K562 (cell line): ENCODE measurements around the gene AMIGO1. TPM values are rescaled to one million over a fixed set of nuclear protein-coding genes. Genes with fewer than 3 reads are reported as not detected.

Experiments used
- ATAC-seq: fragments of 200-7000 bp; cut with Tn5 transposase; 3 replicates; pipeline ENCODE4 v1.9.1; 2020; ENCODE audit warnings: moderate library complexity
- BruUV-seq: library from RNA; stranded (reverse); fragments of 400-500 nt; replicated peaks from 2 replicates; lab custom pipeline; 2021; lab: Mats Ljungman, UMichigan
- CTCF ChIA-PET: fragments of 300-600 bp; formaldehyde crosslinking; extraction: SDS; loops from one replicate; lab custom pipeline; 2021; ENCODE audit warnings: low intra/inter-chr PET ratio; lab: Yijun Ruan, JAX
- POLR2A ChIA-PET: fragments of 300-600, 350-650 bp; sonication (Branson Sonifier 250); formaldehyde crosslinking; extraction: SDS; loops from one replicate; lab custom pipeline; 2021; ENCODE audit warnings: antibody characterized with exemption, inconsistent platforms; lab: Yijun Ruan, JAX
- DNase-seq, 4 experiments: peaks; one replicate each; pipeline versions ENCODE4 v3.0.0 to v3.0.0-alpha.2; 2011 to 2018; ENCODE audit warnings: low spot score in 3 of 4, mixed read lengths in 3 of 4; ENCODE audit errors: extremely low read depth in 1 of 4
- FAIRE-seq: peaks from 2 replicates; lab custom pipeline; 2011; peaks lifted over from hg19 to GRCh38; lab: Jason Lieb, UNC
- H2AFZ ChIP-seq: 2 replicates; pipeline ENCODE4 v1.6.0; 2011; ENCODE audit warnings: low read depth, low read length, control low read depth, inconsistent platforms
- H3K27ac ChIP-seq: fragments of 200-600 bp; 3 replicates; pipeline ENCODE4 v1.8.0; 2011; ENCODE audit warnings: low read depth, mild to moderate bottlenecking, control low read depth, inconsistent platforms, low read length, moderate library complexity, mixed read lengths; ENCODE audit errors: extremely low read depth
- H3K27me3 ChIP-seq, 2 experiments: fragments of 300-600 bp in 1 of 2; 2 replicates in 1 of 2; 3 replicates in 1 of 2; pipeline versions ENCODE4 v1.6.0 to v1.8.0; 2011; ENCODE audit warnings: inconsistent platforms in 2 of 2, low read length in 2 of 2, mild to moderate bottlenecking in 1 of 2, mixed read lengths in 1 of 2, moderate library complexity in 1 of 2; ENCODE audit not compliant: control insufficient read depth in 2 of 2, insufficient read depth in 2 of 2
- H3K36me3 ChIP-seq: fragments of 300-600 bp; 3 replicates; pipeline ENCODE4 v1.8.0; 2011; ENCODE audit warnings: mild to moderate bottlenecking, low read length, inconsistent platforms; ENCODE audit not compliant: control insufficient read depth, insufficient read depth
- H3K4me1 ChIP-seq, 2 experiments: fragments of 200-600 bp in 1 of 2; replicated peaks in 1 of 2; 2 replicates in 1 of 2; 3 replicates in 1 of 2; pipeline versions ENCODE4 v1.5.1 to v1.8.0; 2011; ENCODE audit warnings: inconsistent platforms in 2 of 2, low read length in 2 of 2, mild to moderate bottlenecking in 1 of 2, mixed read lengths in 1 of 2, moderate library complexity in 1 of 2; ENCODE audit not compliant: control insufficient read depth in 2 of 2, insufficient read depth in 2 of 2
- H3K4me2 ChIP-seq: 2 replicates; pipeline ENCODE4 v1.6.1; 2011; ENCODE audit warnings: low read length, control low read depth, inconsistent platforms, mixed read lengths; ENCODE audit not compliant: insufficient read depth
- H3K4me3 ChIP-seq: fragments of 200-600 bp; sonication (generic), shearing (Covaris generic); 2 replicates; pipeline ENCODE4 v1.5.1; 2016; ENCODE audit warnings: control low read depth, inconsistent platforms
- H3K79me2 ChIP-seq: fragments of 200-600 bp; 3 replicates; pipeline ENCODE4 v1.8.0; 2011; ENCODE audit warnings: low read length, inconsistent platforms; ENCODE audit not compliant: control insufficient read depth, insufficient read depth
- H3K9ac ChIP-seq, 2 experiments: 2 replicates each; pipeline versions ENCODE4 v1.6.0 to v1.6.1; 2011; ENCODE audit warnings: low read depth in 2 of 2, low read length in 2 of 2, control low read depth in 1 of 2, inconsistent platforms in 1 of 2, mild to moderate bottlenecking in 1 of 2, mixed read lengths in 1 of 2; ENCODE audit not compliant: insufficient read depth in 1 of 2
- H3K9me1 ChIP-seq: one replicate; pipeline ENCODE4 v1.6.0; 2011; ENCODE audit warnings: inconsistent platforms, mild to moderate bottlenecking, low read length, moderate library complexity; ENCODE audit not compliant: control insufficient read depth, insufficient read depth
- H3K9me3 ChIP-seq: replicated peaks from 2 replicates; pipeline ENCODE4 v1.5.1; 2011; ENCODE audit warnings: low read depth, low read length, inconsistent platforms; ENCODE audit not compliant: control insufficient read depth, insufficient read depth
- H4K20me1 ChIP-seq: replicated peaks from 2 replicates; pipeline ENCODE4 v1.6.1; 2011; ENCODE audit warnings: low read length, inconsistent platforms, mixed read lengths; ENCODE audit not compliant: control insufficient read depth, insufficient read depth
- BCOR ChIP-seq: fragments of 450-650 bp; IDR thresholded peaks from 2 replicates; pipeline ENCODE4 v1.6.1; 2016
- CBX3 ChIP-seq, 2 experiments: IDR thresholded peaks; 1 replicate in 1 of 2; 2 replicates in 1 of 2; pipeline ENCODE4 v1.6.1; 2012; ENCODE audit warnings: inconsistent platforms in 2 of 2, low read length in 2 of 2, borderline replicate concordance in 1 of 2, control low read depth in 1 of 2
- CEBPB ChIP-seq: fragments of 450-650 bp; IDR thresholded peaks from 2 replicates; pipeline ENCODE4 v1.6.1; 2016; ENCODE audit warnings: missing genetic modification characterization, missing compliant biosample characterization
- CHD2 ChIP-seq: IDR thresholded peaks from 2 replicates; pipeline ENCODE4 v1.6.1; 2011; ENCODE audit warnings: low read depth, low read length
- FOXJ2 ChIP-seq: fragments of 200-800 bp; sonication (Bioruptor generic); IDR thresholded peaks from 2 replicates; pipeline ENCODE4 v1.6.1; 2016; ENCODE audit warnings: missing genetic modification characterization, missing compliant biosample characterization
- HDAC1 ChIP-seq, 2 experiments: fragments of 450-650 bp; IDR thresholded peaks; 2 replicates each; pipeline ENCODE4 v1.6.1; 2016 to 2017; ENCODE audit warnings: inconsistent platforms in 1 of 2, mild to moderate bottlenecking in 1 of 2, moderate library complexity in 1 of 2
- KDM1A ChIP-seq, 2 experiments: fragments of 450-650 bp; IDR thresholded peaks; 2 replicates each; pipeline ENCODE4 v1.6.1; 2016; ENCODE audit warnings: mild to moderate bottlenecking in 2 of 2
- NR2C2 ChIP-seq, 2 experiments: fragments of 200-800 bp in 1 of 2; sonication (Bioruptor generic) in 1 of 2; sonication (generic) in 1 of 2; formaldehyde crosslinking in 1 of 2; IDR thresholded peaks; 2 replicates each; pipeline versions ENCODE4 v1.6.1 to v1.8.0; 2016 to 2022; ENCODE audit warnings: mild to moderate bottlenecking in 1 of 2, missing compliant biosample characterization in 1 of 2, missing genetic modification characterization in 1 of 2, missing genetic modification reagents in 1 of 2
- POLR3G ChIP-seq: IDR thresholded peaks from 2 replicates; pipeline ENCODE4 v1.6.1; 2011; ENCODE audit not compliant: insufficient read length, insufficient replicate concordance; ENCODE audit errors: extremely low read depth
- SMARCA5 ChIP-seq: fragments of 450-650 bp; IDR thresholded peaks from 2 replicates; pipeline ENCODE4 v1.6.1; 2016
- SMARCE1 ChIP-seq: fragments of 450-650 bp; IDR thresholded peaks from 2 replicates; pipeline ENCODE4 v1.7.1; 2016; ENCODE audit warnings: mild to moderate bottlenecking
- SREBF2 ChIP-seq: sonication (generic); formaldehyde crosslinking; IDR thresholded peaks from 2 replicates; pipeline ENCODE4 v1.4.0; 2020; ENCODE audit warnings: mild to moderate bottlenecking, missing genetic modification reagents
- ZFP36 ChIP-seq: fragments of 150-350 bp; IDR thresholded peaks from 2 replicates; pipeline ENCODE4 v1.6.1; 2018; ENCODE audit warnings: low read length, low read depth; ENCODE audit not compliant: partially characterized antibody
- ZNF23 ChIP-seq: fragments of 250-450 bp; sonication (Bioruptor Pico); IDR thresholded peaks from 2 replicates; pipeline ENCODE4 v1.4.0; 2020; ENCODE audit warnings: mild to moderate bottlenecking
- ZNF253 ChIP-seq: fragments of 250-450 bp; sonication (Bioruptor Pico); conservative IDR thresholded peaks from 2 replicates; pipeline ENCODE4 v1.6.1; 2021; ENCODE audit warnings: mild to moderate bottlenecking
- ZNF436 ChIP-seq: fragments of 250-450, 450-650 bp; sonication (Bioruptor Pico); formaldehyde crosslinking; IDR thresholded peaks from 2 replicates; pipeline ENCODE4 v1.7.0; 2020; ENCODE audit warnings: mild to moderate bottlenecking
- whole genome bisulfite sequencing: fragments of 100-300 bp; shearing (Covaris generic); methylation state at CpG from one replicate; pipeline ENCODE4 v1.1.6; 2016; ENCODE audit warnings: low coverage, mixed read lengths; ENCODE audit not compliant: insufficient coverage; ENCODE audit errors: missing lambda C conversion rate; 5-methylcytosine and 5-hydroxymethylcytosine counted together
- in situ Hi-C: fragments of 300-500 bp; cut with MboI; formaldehyde crosslinking; loops from 4 replicates; pipeline ENCODE4 v1.15.0; 2018; ENCODE audit warnings: inconsistent platforms, mixed read lengths
- intact Hi-C: fragments of 100-400 bp; cut with micrococcal nuclease; formaldehyde crosslinking; loops from 2 replicates; pipeline ENCODE4 v1.14.2; 2022
- polyA plus RNA-seq, 8 experiments: library from polyadenylated mRNA; depleted of rRNA in 4 of 8; stranded (reverse) in 5 of 8; unstranded in 3 of 8; fragments of >200 nt; fragmentation: Nextera tagmentation in 2 of 8; fragmentation: Illumina TruSeq in 1 of 8; extraction: Ambion mirVana in 2 of 8; extraction: Trizol in 1 of 8; gene quantifications; 2 replicates each; pipeline versions ENCODE4 v1.2.1 to v1.2.3, GENCODE V29; 2011 to 2014; ENCODE audit warnings: inconsistent platforms in 1 of 8, missing spikeins in 1 of 8
- total RNA-seq, 7 experiments: library from RNA; depleted of rRNA in 6 of 7; stranded (reverse); fragments of >200 nt in 6 of 7; fragmentation: Illumina TruSeq in 2 of 7; extraction: Trizol in 2 of 7; gene quantifications; 2 replicates each; pipeline versions ENCODE4 v1.2.1 to v1.2.3, GENCODE V29; 2011 to 2021; ENCODE audit warnings: low replicate concordance in 1 of 7

Gene AMIGO1
- total and polyA plus RNA-seq, 9 of the 15 experiments (the other 6 are each of a cell fraction or from before 2014, with no cell fraction given) = 0.24 to 1.0 (median 0.54) TPM

GRCh38 chr1:109535481-109535880 lies 26.0 kb upstream of the AMIGO1 start:
- WGBS = 13% methylated on average over 4 of the region's 4 CpGs
- H2AFZ ChIP-seq = no peak overlapping the region
- in situ Hi-C loops = no loop called here

GRCh38 chr1:109534307-109534858 lies 24.9 kb upstream of the AMIGO1 start:
- no peak for TF ChIP-seq POLR3G
- peak; percentile 86 for TF ChIP-seq BCOR
- no peak for TF ChIP-seq ZNF253
- peak; percentile 91 for TF ChIP-seq ZFP36
- peak; percentile 73; the same call in 1 of the 2 replicates for TF ChIP-seq ZNF436 (CRISPR knock-in tag)
- TF ChIP-seq SMARCE1 = no peak
- TF ChIP-seq NR2C2 (CRISPR knock-in tag; IDR thresholded peaks at IDR 0.05) = no peak
- TF ChIP-seq NR2C2 (tag; IDR thresholded peaks at IDR 0.05) = no peak
- TF ChIP-seq CBX3 (IDR thresholded peaks at IDR 0.05; ENCODE audit: borderline replicate concordance in 1 of 2, low read length in 2 of 2) = peak in 1 of 2 experiments; percentile 17; a peak in 1 of 3 replicates
- no peak for TF ChIP-seq ZNF23
- TF ChIP-seq HDAC1 (IDR thresholded peaks at IDR 0.05) = no peak
- TF ChIP-seq CHD2 = no peak
- peak in 1 of 2 experiments; percentile 52; a peak in 3 of 4 replicates for TF ChIP-seq KDM1A (IDR thresholded peaks at IDR 0.05)
- TF ChIP-seq SMARCA5 = 0 out of 2 replicates have a peak, but pooled peaks have one; percentile 56
- H3K27ac ChIP-seq = no peak overlapping the region
- no peaks in the 10 kb centered on the region for H3K79me2 ChIP-seq
- DNase-seq (no peak), ATAC-seq (no peak), FAIRE-seq (no peak)
- no peak overlapping the region for H3K9ac ChIP-seq
- no TSS peak for BruUV-seq
- H3K9me1 ChIP-seq = no peaks in the 10 kb centered on the region
- no peak overlapping the region for H2AFZ ChIP-seq
- H4K20me1 ChIP-seq = no peaks in the 10 kb centered on the region
- H3K4me3 ChIP-seq = no peak overlapping the region
- WGBS = 22% methylated on average over 1 of the region's 1 CpG
- no peaks in the 10 kb centered on the region for H3K36me3 ChIP-seq
- H3K27me3 ChIP-seq = no peaks in the 10 kb centered on the region
- in situ Hi-C loops = loop anchor here (5.0 kb wide), 2 partner anchors 37 to 272 kb away; no protein-coding TSS in a partner anchor
- peaks cover 9 to 14% of the 10 kb centered on the region in 2 experiments; a peak in 4 of 5 replicates for H3K4me1 ChIP-seq
- ChIA-PET CTCF (interaction anchor here (0.7 to 5.3 kb wide), 5 partner anchors 34 to 271 kb away, joined by 3 to 131 read pairs (median 5); partner anchors contain the start of gene CYB561D1), POLR2A (interaction anchor here (0.6 to 0.9 kb wide), 4 partner anchors 10 to 35 kb away, joined by 3 to 4 read pairs (median 4); no protein-coding TSS in a partner anchor)
- no peaks in the 10 kb centered on the region for H3K9me3 ChIP-seq
- intact Hi-C loops = loop anchor here (5.0 to 10.0 kb wide), 2 partner anchors 112 to 420 kb away; partner anchors contain the start of gene ELAPOR1
- H3K4me2 ChIP-seq = no peak overlapping the region

More at GRCh38 chr1:109535481-109535880, 26.0 kb upstream of the AMIGO1 start:
- Histone ChIP-seq H3K4me1 (peaks cover 9 to 14% of the 10 kb centered on the region in 2 experiments; a peak in 4 of 5 replicates), H3K27me3 (peaks cover 0 to 9% of the 10 kb centered on the region in 2 experiments; a peak in 2 of 5 replicates), H3K36me3 (no peaks in the 10 kb centered on the region), H3K9me3 (no peaks in the 10 kb centered on the region), H3K4me2 (no peak overlapping the region), H3K4me3 (no peak overlapping the region), H4K20me1 (no peaks in the 10 kb centered on the region), H3K9ac (no peak overlapping the region; a peak in 1 of 4 replicates), H3K9me1 (no peaks in the 10 kb centered on the region), H3K79me2 (no peaks in the 10 kb centered on the region), H3K27ac (no peak overlapping the region)
- intact Hi-C loops = loop anchor here (10.0 kb wide), 1 partner anchor 421 kb away; the partner anchor contains the start of gene ELAPOR1
- FAIRE-seq (no peak), ATAC-seq (no peak), DNase-seq (no peak)
- TF ChIP-seq FOXJ2 (tag) (0 out of 2 replicates have a peak, but pooled peaks have one; percentile 8), SREBF2 (CRISPR knock-in tag) (no peak), CEBPB (tag) (peak; percentile 82)
- CTCF ChIA-PET = no interaction called here
- POLR2A ChIA-PET = interaction anchor here (0.6 to 1.4 kb wide), 3 partner anchors 12 to 321 kb away, joined by 3 to 4 read pairs (median 4); partner anchors contain the start of gene GNAI3
- BruUV-seq = no TSS peak
